OCI-M2 (cell line): ENCODE data around the gene QRICH2.
"Not testable (repeated sequence)": the region's sequence is repeated elsewhere in the genome, so short reads cannot be mapped to it uniquely, and the experiment has no call there.

ENCODE experiments used
- DNase-seq: peaks from one replicate; lab custom pipeline; 2025; ENCODE audit not compliant: unreplicated experiment; lab: John Stamatoyannopoulos, UW

Gene QRICH2

GRCh38 chr17:76233588-76234353 lies 74.3 kb downstream of the QRICH2 start:
- no peak for DNase-seq

- DNase-seq, result no peak
Observed at GRCh38 chr17:76232342-76232741, 75.7 kb downstream of the QRICH2 start.

- DNase-seq, result not testable (repeated sequence)
Observed at GRCh38 chr17:76226749-76227148, 81.3 kb downstream of the QRICH2 start.

GRCh38 chr17:76225373-76226086 lies 82.5 kb downstream of the QRICH2 start:
- not testable (repeated sequence) for DNase-seq
